ENCODE data around the gene NLN. TPM values are rescaled to one million over a fixed set of nuclear protein-coding genes. Genes with fewer than 3 reads are reported as not detected.
"Not testable (repeated sequence)": the region's sequence is repeated elsewhere in the genome, so short reads cannot be mapped to it uniquely, and the experiment has no call there.

The NLN gene
- total RNA-seq, 2 donors from 2014 or later, result 1.8 to 2.3 TPM

- ATAC-seq, result no peak
These were observed 101.2 kb downstream of the NLN start for GRCh38 chr5:65823204-65823603.

GRCh38 chr5:65823845-65824445 is 101.9 kb downstream of the NLN start:
- peaks cover 10% of the 10 kb centered on the region for H3K4me1 Mint-ChIP-seq
- peaks cover 3% of the 10 kb centered on the region for H3K36me3 Mint-ChIP-seq (ENCODE audit: low read depth)
- no peaks in the 10 kb centered on the region for H3K9me3 ChIP-seq (ENCODE audit: control insufficient read depth, low read length, poor library complexity, severe bottlenecking)
- H3K27ac Mint-ChIP-seq, result no peak overlapping the region
- H3K4me3 Mint-ChIP-seq, result no peak overlapping the region
- ATAC-seq, result no peak
- no peaks in the 10 kb centered on the region for H3K27me3 Mint-ChIP-seq
- no peak for DNase-seq

More at GRCh38 chr5:65823204-65823603, 101.2 kb downstream of the NLN start:
- DNase-seq, result no peak
- peaks cover 5% of the 10 kb centered on the region for H3K36me3 Mint-ChIP-seq (ENCODE audit: low read depth)
- no peak overlapping the region for H3K4me3 Mint-ChIP-seq
- H3K4me1 Mint-ChIP-seq, result peaks cover 11% of the 10 kb centered on the region
- H3K27me3 Mint-ChIP-seq, result no peaks in the 10 kb centered on the region
- no peaks in the 10 kb centered on the region for H3K9me3 ChIP-seq (ENCODE audit: control insufficient read depth, low read length, poor library complexity, severe bottlenecking)
- H3K27ac Mint-ChIP-seq, result no peak overlapping the region

- no peak for DNase-seq
- H3K9me3 ChIP-seq (ENCODE audit: control insufficient read depth, low read length, poor library complexity, severe bottlenecking), result no peaks in the 10 kb centered on the region
- Mint-ChIP-seq H3K27ac (no peak overlapping the region), H3K36me3 (ENCODE audit: low read depth) (peaks cover 2% of the 10 kb centered on the region), H3K4me3 (no peak overlapping the region), H3K4me1 (peaks cover 7% of the 10 kb centered on the region), H3K27me3 (no peaks in the 10 kb centered on the region)
- ATAC-seq, result peak; percentile 23
These were observed 103.7 kb downstream of the NLN start for GRCh38 chr5:65825408-65826328.

GRCh38 chr5:65828022-65828896 is 106.3 kb downstream of the NLN start:
- Mint-ChIP-seq H3K4me1 (peaks cover 10% of the 10 kb centered on the region), H3K27ac (no peak overlapping the region), H3K4me3 (no peak overlapping the region), H3K27me3 (no peaks in the 10 kb centered on the region), H3K36me3 (ENCODE audit: low read depth) (peaks cover 2% of the 10 kb centered on the region)
- H3K9me3 ChIP-seq (ENCODE audit: control insufficient read depth, low read length, poor library complexity, severe bottlenecking), result no peaks in the 10 kb centered on the region
- no peak for ATAC-seq
- no peak for DNase-seq

- no peaks in the 10 kb centered on the region for H3K9me3 ChIP-seq (ENCODE audit: control insufficient read depth, low read length, poor library complexity, severe bottlenecking)
- Mint-ChIP-seq H3K36me3 (ENCODE audit: low read depth) (no peaks in the 10 kb centered on the region), H3K4me1 (peaks cover 4% of the 10 kb centered on the region), H3K4me3 (no peak overlapping the region), H3K27ac (no peak overlapping the region), H3K27me3 (no peaks in the 10 kb centered on the region)
- no peak for ATAC-seq
- DNase-seq, result no peak
These were observed 108.9 kb downstream of the NLN start for GRCh38 chr5:65830856-65831255.

GRCh38 chr5:65831276-65831675 is 109.3 kb downstream of the NLN start:
- Mint-ChIP-seq H3K36me3 (ENCODE audit: low read depth) (no peaks in the 10 kb centered on the region), H3K27ac (no peak overlapping the region), H3K27me3 (no peaks in the 10 kb centered on the region), H3K4me1 (peaks cover 3% of the 10 kb centered on the region), H3K4me3 (no peak overlapping the region)
- ATAC-seq, result no peak
- H3K9me3 ChIP-seq (ENCODE audit: control insufficient read depth, low read length, poor library complexity, severe bottlenecking), result no peaks in the 10 kb centered on the region
- DNase-seq, result no peak

GRCh38 chr5:65832152-65832551 is 110.1 kb downstream of the NLN start:
- no peaks in the 10 kb centered on the region for H3K9me3 ChIP-seq (ENCODE audit: control insufficient read depth, low read length, poor library complexity, severe bottlenecking)
- Mint-ChIP-seq H3K4me3 (no peak overlapping the region), H3K36me3 (ENCODE audit: low read depth) (no peaks in the 10 kb centered on the region), H3K27me3 (no peaks in the 10 kb centered on the region), H3K27ac (no peak overlapping the region), H3K4me1 (peaks cover 3% of the 10 kb centered on the region)
- DNase-seq (no peak), ATAC-seq (no peak)

GRCh38 chr5:65832603-65833228 is 110.7 kb downstream of the NLN start:
- Mint-ChIP-seq H3K4me1 (peaks cover 3% of the 10 kb centered on the region), H3K27ac (no peak overlapping the region), H3K36me3 (ENCODE audit: low read depth) (no peaks in the 10 kb centered on the region), H3K4me3 (no peak overlapping the region), H3K27me3 (no peaks in the 10 kb centered on the region)
- ATAC-seq, result no peak
- no peaks in the 10 kb centered on the region for H3K9me3 ChIP-seq (ENCODE audit: control insufficient read depth, low read length, poor library complexity, severe bottlenecking)
- no peak for DNase-seq

GRCh38 chr5:65833780-65834179 is 111.8 kb downstream of the NLN start:
- no peaks in the 10 kb centered on the region for H3K36me3 Mint-ChIP-seq (ENCODE audit: low read depth)
- no peak overlapping the region for H3K27ac Mint-ChIP-seq
- H3K27me3 Mint-ChIP-seq, result no peaks in the 10 kb centered on the region
- peaks cover 3% of the 10 kb centered on the region for H3K4me1 Mint-ChIP-seq
- no peak for DNase-seq
- no peak overlapping the region for H3K4me3 Mint-ChIP-seq
- H3K9me3 ChIP-seq (ENCODE audit: control insufficient read depth, low read length, poor library complexity, severe bottlenecking), result no peaks in the 10 kb centered on the region
- ATAC-seq, result no peak

- H3K36me3 Mint-ChIP-seq (ENCODE audit: low read depth), result no peaks in the 10 kb centered on the region
- DNase-seq (no peak), ATAC-seq (no peak)
- no peaks in the 10 kb centered on the region for H3K27me3 Mint-ChIP-seq
- peaks cover 3% of the 10 kb centered on the region for H3K4me1 Mint-ChIP-seq
- no peak overlapping the region for H3K27ac Mint-ChIP-seq
- H3K9me3 ChIP-seq (ENCODE audit: control insufficient read depth, low read length, poor library complexity, severe bottlenecking), result no peaks in the 10 kb centered on the region
- no peak overlapping the region for H3K4me3 Mint-ChIP-seq
These were observed 112.3 kb downstream of the NLN start for GRCh38 chr5:65834306-65834705.

- ATAC-seq, result no peak
- no peaks in the 10 kb centered on the region for H3K36me3 Mint-ChIP-seq (ENCODE audit: low read depth)
- no peak overlapping the region for H3K27ac Mint-ChIP-seq
- no peaks in the 10 kb centered on the region for H3K9me3 ChIP-seq (ENCODE audit: control insufficient read depth, low read length, poor library complexity, severe bottlenecking)
- peaks cover 4% of the 10 kb centered on the region for H3K4me1 Mint-ChIP-seq
- H3K4me3 Mint-ChIP-seq, result no peak overlapping the region
- H3K27me3 Mint-ChIP-seq, result no peaks in the 10 kb centered on the region
- no peak for DNase-seq
These were observed 113.2 kb downstream of the NLN start for GRCh38 chr5:65835191-65835590.

GRCh38 chr5:65837139-65837538 is 115.1 kb downstream of the NLN start:
- Mint-ChIP-seq H3K4me3 (no peak overlapping the region), H3K27ac (no peak overlapping the region), H3K4me1 (peaks cover 4% of the 10 kb centered on the region), H3K36me3 (ENCODE audit: low read depth) (no peaks in the 10 kb centered on the region), H3K27me3 (no peaks in the 10 kb centered on the region)
- DNase-seq (no peak), ATAC-seq (no peak)
- H3K9me3 ChIP-seq (ENCODE audit: control insufficient read depth, low read length, poor library complexity, severe bottlenecking), result no peaks in the 10 kb centered on the region

GRCh38 chr5:65839170-65839569 is 117.2 kb downstream of the NLN start:
- not testable (repeated sequence) for DNase-seq; H3K27me3 Mint-ChIP-seq; H3K4me1 Mint-ChIP-seq; H3K36me3 Mint-ChIP-seq (ENCODE audit: low read depth); H3K9me3 ChIP-seq (ENCODE audit: control insufficient read depth, low read length, poor library complexity, severe bottlenecking); H3K4me3 Mint-ChIP-seq; ATAC-seq; H3K27ac Mint-ChIP-seq
